Endodermal cell (in vitro differentiated cells): ENCODE results near the gene DDX20. TPM values are rescaled to one million over a fixed set of nuclear protein-coding genes. Genes with fewer than 3 reads are reported as not detected.

Experiments
- DNase-seq: peaks from one replicate; pipeline ENCODE4 v3.0.0-alpha.2; 2017
- H3K27ac ChIP-seq: 2 replicates; pipeline ENCODE4 v1.5.1; 2013; ENCODE audit warnings: mild to moderate bottlenecking, low read depth, low read length, moderate library complexity
- H3K27me3 ChIP-seq: 2 replicates; pipeline ENCODE4 v1.6.1; 2013; ENCODE audit warnings: mild to moderate bottlenecking, low read length, moderate library complexity; ENCODE audit not compliant: insufficient read depth, control insufficient read depth, poor library complexity, severe bottlenecking
- H3K36me3 ChIP-seq: 2 replicates; pipeline ENCODE4 v1.7.0; 2013; ENCODE audit warnings: mild to moderate bottlenecking, low read length, moderate library complexity; ENCODE audit not compliant: control insufficient read depth, insufficient read depth
- H3K4me1 ChIP-seq: one replicate; pipeline ENCODE4 v1.7.0; 2013; ENCODE audit warnings: low read length; ENCODE audit not compliant: control insufficient read depth, insufficient read depth
- H3K4me3 ChIP-seq: 2 replicates; pipeline ENCODE4 v1.5.1; 2013; ENCODE audit warnings: mild to moderate bottlenecking, low read length, moderate library complexity
- H3K9ac ChIP-seq: 2 replicates; pipeline ENCODE4 v1.6.1; 2013; ENCODE audit warnings: mild to moderate bottlenecking, low read length, moderate library complexity; ENCODE audit not compliant: poor library complexity, severe bottlenecking; ENCODE audit errors: extremely low read depth
- H3K9me3 ChIP-seq: 2 replicates; pipeline ENCODE4 v1.6.1; 2013; ENCODE audit warnings: mild to moderate bottlenecking, low read length, moderate library complexity; ENCODE audit not compliant: control insufficient read depth
- H3K27ac Mint-ChIP-seq: 2 replicates; pipeline ENCODE4 v1.8.0; 2020; ENCODE audit warnings: mixed read lengths
- H3K27me3 Mint-ChIP-seq: 2 replicates; pipeline ENCODE4 v1.8.0; 2021; ENCODE audit warnings: mild to moderate bottlenecking, mixed read lengths; ENCODE audit not compliant: insufficient read depth
- H3K36me3 Mint-ChIP-seq: 2 replicates; pipeline ENCODE4 v1.8.0; 2020; ENCODE audit warnings: low read depth, mixed read lengths
- H3K4me1 Mint-ChIP-seq: 2 replicates; pipeline ENCODE4 v1.8.0; 2020; ENCODE audit warnings: mixed read lengths
- H3K4me3 Mint-ChIP-seq: 2 replicates; pipeline ENCODE4 v1.8.0; 2020; ENCODE audit warnings: mild to moderate bottlenecking, moderate library complexity, mixed read lengths
- H3K9me3 Mint-ChIP-seq: 2 replicates; pipeline ENCODE4 v1.8.0; 2020; ENCODE audit warnings: mild to moderate bottlenecking, mixed read lengths
- WGBS, 2 experiments: methylation state at CpG; one replicate each; pipeline versions ENCODE4 v1.1.5 to v1.1.7; 2013; ENCODE audit warnings: missing lambda C conversion rate in 2 of 2, mixed read lengths in 1 of 2; ENCODE audit not compliant: insufficient coverage in 1 of 2, insufficient read length in 1 of 2; 5-methylcytosine and 5-hydroxymethylcytosine counted together
- total RNA-seq, 2 donors: library from RNA; stranded (reverse); fragmentation: NEBNext Ultra II Directional in 1 of 2; extraction: Animal tissue kit (Norgen Biotek cat#: 25700) in 1 of 2; gene quantifications; 2 replicates in 1 of 2; 3 replicates in 1 of 2; pipeline ENCODE4 v1.2.1, GENCODE V29; 2021
- TF ChIP-seq, protein P1 (sequence below): fragments of 200-600 bp; sonication (generic); conservative IDR thresholded peaks from 2 replicates; pipeline ENCODE4 v1.5.0; 2021; ENCODE audit warnings: antibody characterized with exemption, mild to moderate bottlenecking

DDX20 gene
- total RNA-seq, 2 donors from 2014 or later = 19.4 to 19.8 TPM

DNA sequence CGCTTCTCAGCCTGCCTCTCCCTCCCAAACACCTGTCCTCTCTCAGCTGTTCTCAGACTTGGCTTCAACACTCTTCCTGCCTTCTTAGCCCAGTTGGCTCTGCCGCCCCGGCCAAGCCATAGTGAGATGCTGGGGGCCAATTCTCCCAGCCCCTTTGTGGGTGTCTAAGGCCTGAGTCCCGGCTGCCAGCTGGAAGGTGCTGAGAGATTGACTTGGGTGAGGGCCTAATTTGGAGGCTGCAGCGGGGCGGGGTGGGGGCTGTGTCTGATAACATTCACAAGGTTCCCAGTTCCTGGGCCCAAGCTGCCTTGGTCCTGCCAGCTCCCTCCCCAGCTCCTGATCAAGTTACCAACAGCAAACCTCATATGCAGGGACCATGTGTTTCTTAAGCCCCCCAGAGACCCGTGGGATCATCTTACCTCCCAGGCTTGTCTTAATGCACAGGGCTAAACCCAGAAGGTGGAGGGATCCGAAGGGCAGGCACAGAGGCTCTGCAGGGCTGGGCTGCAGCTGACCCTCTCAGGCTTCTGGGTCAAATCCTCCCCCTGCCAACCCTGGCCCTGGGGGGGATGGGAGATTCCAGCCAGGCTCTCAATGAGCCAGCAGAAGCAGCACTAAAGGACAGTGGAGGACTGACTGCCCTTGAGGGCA, 26.3 kb upstream of the DDX20 start:
- Mint-ChIP-seq H3K9me3 (no peaks in the 10 kb centered on the region), H3K4me3 (no peak overlapping the region), H3K27me3 (no peaks in the 10 kb centered on the region), H3K4me1 (peaks cover 7% of the 10 kb centered on the region), H3K36me3 (no peaks in the 10 kb centered on the region), H3K27ac (no peak overlapping the region)
- TF ChIP-seq, protein P1, sequence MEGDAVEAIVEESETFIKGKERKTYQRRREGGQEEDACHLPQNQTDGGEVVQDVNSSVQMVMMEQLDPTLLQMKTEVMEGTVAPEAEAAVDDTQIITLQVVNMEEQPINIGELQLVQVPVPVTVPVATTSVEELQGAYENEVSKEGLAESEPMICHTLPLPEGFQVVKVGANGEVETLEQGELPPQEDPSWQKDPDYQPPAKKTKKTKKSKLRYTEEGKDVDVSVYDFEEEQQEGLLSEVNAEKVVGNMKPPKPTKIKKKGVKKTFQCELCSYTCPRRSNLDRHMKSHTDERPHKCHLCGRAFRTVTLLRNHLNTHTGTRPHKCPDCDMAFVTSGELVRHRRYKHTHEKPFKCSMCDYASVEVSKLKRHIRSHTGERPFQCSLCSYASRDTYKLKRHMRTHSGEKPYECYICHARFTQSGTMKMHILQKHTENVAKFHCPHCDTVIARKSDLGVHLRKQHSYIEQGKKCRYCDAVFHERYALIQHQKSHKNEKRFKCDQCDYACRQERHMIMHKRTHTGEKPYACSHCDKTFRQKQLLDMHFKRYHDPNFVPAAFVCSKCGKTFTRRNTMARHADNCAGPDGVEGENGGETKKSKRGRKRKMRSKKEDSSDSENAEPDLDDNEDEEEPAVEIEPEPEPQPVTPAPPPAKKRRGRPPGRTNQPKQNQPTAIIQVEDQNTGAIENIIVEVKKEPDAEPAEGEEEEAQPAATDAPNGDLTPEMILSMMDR = no peak
- no peak overlapping the region for H3K27ac ChIP-seq
- WGBS, 2 experiments = 75 to 83% methylated on average over 1 to 8 of the region's 8 CpGs
- H3K9me3 ChIP-seq = no peaks in the 10 kb centered on the region
- DNase-seq = no peak
- H3K36me3 ChIP-seq = no peaks in the 10 kb centered on the region
- H3K9ac ChIP-seq = no peak overlapping the region
- H3K4me3 ChIP-seq = no peak overlapping the region
- H3K27me3 ChIP-seq = no peaks in the 10 kb centered on the region
- peaks cover 5% of the 10 kb centered on the region for H3K4me1 ChIP-seq

DNA sequence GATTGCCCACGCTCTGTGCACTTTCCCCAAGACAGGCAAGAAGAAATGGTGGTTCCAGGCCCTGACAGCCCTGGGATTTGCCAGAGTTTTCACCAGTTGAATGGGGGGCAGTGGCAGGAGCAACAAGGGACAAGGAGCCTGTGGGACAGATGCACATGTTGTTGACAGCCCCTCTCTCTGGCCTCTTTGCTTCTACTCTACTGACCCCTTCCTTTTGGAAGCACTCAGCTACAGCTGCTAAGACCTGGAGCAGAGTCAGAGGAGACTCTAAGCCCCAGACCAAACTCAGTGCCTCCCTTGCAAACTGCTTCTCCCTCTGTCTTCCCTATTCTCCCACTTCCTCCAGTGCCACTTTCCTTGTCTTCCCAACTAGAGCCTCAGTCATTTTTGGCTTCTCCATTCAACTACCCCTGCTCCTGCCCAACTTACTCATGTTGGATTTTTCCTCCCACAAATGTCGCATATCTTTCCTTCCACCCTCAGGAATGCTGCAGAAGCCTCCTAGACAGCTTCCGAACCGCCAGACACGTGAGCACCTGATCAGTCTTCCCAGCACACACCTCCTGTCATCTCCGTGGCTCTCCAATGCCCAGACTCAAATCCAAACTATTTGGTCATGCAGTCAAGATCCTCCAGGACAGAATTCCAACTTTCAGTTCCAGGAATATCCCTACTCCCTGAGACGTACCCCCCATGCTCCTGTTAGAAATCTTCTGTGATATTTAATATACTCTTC, 25.6 kb upstream of the DDX20 start:
- H3K36me3 Mint-ChIP-seq = no peaks in the 10 kb centered on the region
- H3K27me3 Mint-ChIP-seq = no peaks in the 10 kb centered on the region
- H3K4me3 ChIP-seq = no peak overlapping the region
- H3K4me1 ChIP-seq = peaks cover 3% of the 10 kb centered on the region
- no peak overlapping the region for H3K4me3 Mint-ChIP-seq
- no peaks in the 10 kb centered on the region for H3K36me3 ChIP-seq
- H3K27me3 ChIP-seq = no peaks in the 10 kb centered on the region
- DNase-seq = no peak
- no peak overlapping the region for H3K27ac Mint-ChIP-seq
- TF ChIP-seq, protein P1 = no peak
- no peak overlapping the region for H3K27ac ChIP-seq
- H3K4me1 Mint-ChIP-seq = peaks cover 2% of the 10 kb centered on the region
- H3K9me3 Mint-ChIP-seq = no peaks in the 10 kb centered on the region
- no peak overlapping the region for H3K9ac ChIP-seq
- WGBS, 2 experiments = 79 to 81% methylated on average over 5 to 7 of the region's 7 CpGs
- H3K9me3 ChIP-seq = no peaks in the 10 kb centered on the region

DNA sequence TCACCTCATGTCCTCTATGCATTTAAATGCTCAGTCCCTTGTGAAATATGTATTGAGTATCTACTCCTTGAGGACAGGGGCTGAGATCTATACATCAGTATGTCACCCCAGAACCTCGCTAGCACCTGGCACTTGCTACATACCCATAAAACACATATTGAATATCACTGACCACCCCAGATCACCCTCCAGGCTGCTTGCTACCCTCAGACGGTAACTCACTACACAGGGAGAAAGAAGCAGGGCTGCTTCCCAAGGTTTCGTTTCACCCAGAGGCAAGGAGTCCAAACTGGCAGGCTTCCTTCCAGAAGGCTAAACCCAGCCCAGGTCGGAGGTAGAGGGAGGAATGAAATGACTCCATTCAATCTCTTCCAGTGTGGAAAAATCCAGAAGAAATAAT, 25.0 kb upstream of the DDX20 start:
- DNase-seq = no peak
- Histone ChIP-seq H3K27me3 (no peaks in the 10 kb centered on the region), H3K9me3 (no peaks in the 10 kb centered on the region), H3K4me3 (no peak overlapping the region), H3K4me1 (no peaks in the 10 kb centered on the region), H3K36me3 (no peaks in the 10 kb centered on the region), H3K9ac (no peak overlapping the region), H3K27ac (no peak overlapping the region)
- Mint-ChIP-seq H3K4me1 (no peaks in the 10 kb centered on the region), H3K4me3 (no peak overlapping the region), H3K27ac (no peak overlapping the region), H3K27me3 (no peaks in the 10 kb centered on the region), H3K36me3 (no peaks in the 10 kb centered on the region), H3K9me3 (no peaks in the 10 kb centered on the region)
- WGBS, 2 experiments = 86 to 100% methylated on average over 3 to 4 of the region's 4 CpGs
- TF ChIP-seq, protein P1 = no peak
